A673 (cell line): Measurements from ENCODE around the gene TMEM240.

Experiments
- EZH2 ChIP-seq: fragments of 200-600 bp; sonication (generic); IDR thresholded peaks from 2 replicates; pipeline ENCODE4 v1.6.1; 2017; ENCODE audit warnings: borderline replicate concordance, low read depth, mild to moderate bottlenecking, mixed read lengths, antibody characterized with exemption, low read length; ENCODE audit not compliant: poor library complexity, severe bottlenecking
- TF ChIP-seq, protein P1 (sequence below): fragments of 300-800, 200-600 bp; sonication (generic); conservative IDR thresholded peaks from 2 replicates; pipeline ENCODE4 v1.5.1; 2017; ENCODE audit warnings: low read depth, mild to moderate bottlenecking, antibody characterized with exemption, low read length, moderate library complexity, mixed read lengths

DNA sequence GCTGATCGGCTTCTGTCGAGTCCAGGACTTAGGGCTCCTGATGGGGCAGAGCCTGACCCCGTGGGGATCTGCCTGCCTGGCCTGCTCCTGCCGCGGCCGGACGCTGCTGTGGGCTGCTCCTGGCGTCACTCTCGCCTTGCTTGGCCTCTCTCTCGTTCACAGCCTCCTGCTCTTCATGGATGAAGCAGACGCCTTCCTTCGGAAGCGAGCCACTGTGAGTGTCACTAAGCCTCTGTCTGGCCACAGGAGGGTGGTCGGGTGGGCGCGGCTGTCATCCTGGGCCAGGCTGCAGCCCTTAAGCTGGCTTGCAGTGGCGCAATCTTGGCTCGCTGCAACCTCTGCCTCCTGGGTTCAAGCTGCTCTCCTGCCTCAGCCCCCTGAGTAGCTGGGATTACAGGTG is 52.7 kb downstream of the TMEM240 start:
- TF ChIP-seq, protein P1, sequence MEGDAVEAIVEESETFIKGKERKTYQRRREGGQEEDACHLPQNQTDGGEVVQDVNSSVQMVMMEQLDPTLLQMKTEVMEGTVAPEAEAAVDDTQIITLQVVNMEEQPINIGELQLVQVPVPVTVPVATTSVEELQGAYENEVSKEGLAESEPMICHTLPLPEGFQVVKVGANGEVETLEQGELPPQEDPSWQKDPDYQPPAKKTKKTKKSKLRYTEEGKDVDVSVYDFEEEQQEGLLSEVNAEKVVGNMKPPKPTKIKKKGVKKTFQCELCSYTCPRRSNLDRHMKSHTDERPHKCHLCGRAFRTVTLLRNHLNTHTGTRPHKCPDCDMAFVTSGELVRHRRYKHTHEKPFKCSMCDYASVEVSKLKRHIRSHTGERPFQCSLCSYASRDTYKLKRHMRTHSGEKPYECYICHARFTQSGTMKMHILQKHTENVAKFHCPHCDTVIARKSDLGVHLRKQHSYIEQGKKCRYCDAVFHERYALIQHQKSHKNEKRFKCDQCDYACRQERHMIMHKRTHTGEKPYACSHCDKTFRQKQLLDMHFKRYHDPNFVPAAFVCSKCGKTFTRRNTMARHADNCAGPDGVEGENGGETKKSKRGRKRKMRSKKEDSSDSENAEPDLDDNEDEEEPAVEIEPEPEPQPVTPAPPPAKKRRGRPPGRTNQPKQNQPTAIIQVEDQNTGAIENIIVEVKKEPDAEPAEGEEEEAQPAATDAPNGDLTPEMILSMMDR = no peak
- no peak for TF ChIP-seq EZH2
